ENCODE measurements around the gene AGPAT3.

DNA sequence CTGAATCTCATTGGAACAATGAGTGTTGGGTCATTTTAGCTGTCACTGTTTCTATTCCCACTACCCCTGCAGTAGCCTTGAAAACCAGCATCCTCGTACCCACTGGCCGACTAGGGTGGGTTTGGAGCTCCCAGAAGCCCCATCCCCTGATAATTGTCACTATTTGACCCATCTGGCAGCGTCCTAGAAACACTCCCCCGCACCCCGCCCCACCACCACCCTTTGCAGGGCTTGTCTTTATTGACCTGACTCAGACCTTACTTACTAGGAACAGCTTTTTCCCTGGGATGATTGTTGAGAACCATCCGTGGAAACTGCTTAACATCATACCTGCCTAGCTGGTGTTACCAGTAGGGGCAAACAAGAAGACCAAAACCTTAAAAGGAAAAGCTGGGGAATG, 28.4 kb upstream of the AGPAT3 start:
- TF ChIP-seq, protein P1, sequence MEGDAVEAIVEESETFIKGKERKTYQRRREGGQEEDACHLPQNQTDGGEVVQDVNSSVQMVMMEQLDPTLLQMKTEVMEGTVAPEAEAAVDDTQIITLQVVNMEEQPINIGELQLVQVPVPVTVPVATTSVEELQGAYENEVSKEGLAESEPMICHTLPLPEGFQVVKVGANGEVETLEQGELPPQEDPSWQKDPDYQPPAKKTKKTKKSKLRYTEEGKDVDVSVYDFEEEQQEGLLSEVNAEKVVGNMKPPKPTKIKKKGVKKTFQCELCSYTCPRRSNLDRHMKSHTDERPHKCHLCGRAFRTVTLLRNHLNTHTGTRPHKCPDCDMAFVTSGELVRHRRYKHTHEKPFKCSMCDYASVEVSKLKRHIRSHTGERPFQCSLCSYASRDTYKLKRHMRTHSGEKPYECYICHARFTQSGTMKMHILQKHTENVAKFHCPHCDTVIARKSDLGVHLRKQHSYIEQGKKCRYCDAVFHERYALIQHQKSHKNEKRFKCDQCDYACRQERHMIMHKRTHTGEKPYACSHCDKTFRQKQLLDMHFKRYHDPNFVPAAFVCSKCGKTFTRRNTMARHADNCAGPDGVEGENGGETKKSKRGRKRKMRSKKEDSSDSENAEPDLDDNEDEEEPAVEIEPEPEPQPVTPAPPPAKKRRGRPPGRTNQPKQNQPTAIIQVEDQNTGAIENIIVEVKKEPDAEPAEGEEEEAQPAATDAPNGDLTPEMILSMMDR (IDR thresholded peaks at IDR 0.05) = no peak
- no peak for TF ChIP-seq POLR2A (IDR thresholded peaks at IDR 0.05)
